ENCODE measurements around the gene KCNF1.

- TF ChIP-seq POLR2AphosphoS5 (IDR thresholded peaks at IDR 0.05), result no peak
- no peak for TF ChIP-seq POLR2A (IDR thresholded peaks at IDR 0.05)
These were observed 470 bp downstream of the KCNF1 start for GRCh38 chr2:10912076-10912731.
